Immature natural killer cell (primary cell): ENCODE results near the gene KLK3. TPM values are rescaled to one million over a fixed set of nuclear protein-coding genes. Genes with fewer than 3 reads are reported as not detected.

ENCODE experiments used
- DNase-seq, 3 donors: peaks; one replicate each; pipeline ENCODE4 v3.0.0; 2022; ENCODE audit warnings: mixed read lengths in 1 of 3
- H3K27ac Mint-ChIP-seq, 6 donors: one replicate each; pipeline ENCODE4 v1.8.0; 2020; ENCODE audit warnings: mixed read lengths in 6 of 6, mild to moderate bottlenecking in 5 of 6, inconsistent platforms in 4 of 6, moderate library complexity in 3 of 6
- H3K27me3 Mint-ChIP-seq, 3 donors: one replicate each; pipeline ENCODE4 v1.8.0; 2020 to 2021; ENCODE audit warnings: low read depth in 3 of 3, mild to moderate bottlenecking in 3 of 3, mixed read lengths in 3 of 3, moderate library complexity in 3 of 3, inconsistent platforms in 1 of 3
- H3K36me3 Mint-ChIP-seq, 3 donors: one replicate each; pipeline ENCODE4 v1.8.0; 2020; ENCODE audit warnings: mixed read lengths in 3 of 3, inconsistent platforms in 2 of 3, mild to moderate bottlenecking in 2 of 3
- H3K4me1 Mint-ChIP-seq, 2 donors: one replicate each; pipeline ENCODE4 v1.8.0; 2020; ENCODE audit warnings: inconsistent platforms in 2 of 2, mild to moderate bottlenecking in 2 of 2, mixed read lengths in 2 of 2, moderate library complexity in 1 of 2
- H3K4me3 Mint-ChIP-seq, 5 donors: one replicate each; pipeline ENCODE4 v1.8.0; 2020; ENCODE audit warnings: mild to moderate bottlenecking in 5 of 5, mixed read lengths in 5 of 5, inconsistent platforms in 3 of 5, moderate library complexity in 3 of 5
- H3K9me3 Mint-ChIP-seq, 6 donors: one replicate each; pipeline ENCODE4 v1.8.0; 2020; ENCODE audit warnings: mild to moderate bottlenecking in 6 of 6, mixed read lengths in 6 of 6, inconsistent platforms in 4 of 6, moderate library complexity in 3 of 6
- polyA plus RNA-seq, 3 donors: library from polyadenylated mRNA; unstranded; fragments of 300-500 nt; fragmentation: Illumina TruSeq; gene quantifications; one replicate each; pipeline ENCODE4 v1.2.3, GENCODE V29; 2021

KLK3 gene
- polyA plus RNA-seq, 3 donors from 2014 or later: not detected

- Mint-ChIP-seq H3K27me3 (peaks cover 8 to 13% (median 10%) of the 10 kb centered on the region in 3 donors), H3K36me3 (peaks cover 0 to 4% (median 0%) of the 10 kb centered on the region in 3 donors)
Measured at GRCh38 chr19:50858886-50859285, 4.2 kb downstream of the KLK3 start.

GRCh38 chr19:50859849-50860248 lies 5.1 kb downstream of the KLK3 start:
- Mint-ChIP-seq H3K4me3 (no peak overlapping the region), H3K27me3 (peaks cover 4 to 13% (median 10%) of the 10 kb centered on the region in 3 donors)

More at GRCh38 chr19:50858886-50859285, 4.2 kb downstream of the KLK3 start:
- Mint-ChIP-seq H3K4me3 (no peak overlapping the region), H3K4me1 (no peaks in the 10 kb centered on the region), H3K27ac (no peak overlapping the region), H3K9me3 (no peaks in the 10 kb centered on the region)
- no peak for DNase-seq

GRCh38 chr19:50861010-50861409 lies 6.3 kb downstream of the KLK3 start:
- Mint-ChIP-seq H3K36me3 (peaks cover 0 to 4% (median 0%) of the 10 kb centered on the region in 3 donors), H3K4me1 (no peaks in the 10 kb centered on the region), H3K4me3 (no peak overlapping the region), H3K27me3 (peaks cover 4 to 15% (median 6%) of the 10 kb centered on the region in 3 donors), H3K9me3 (no peaks in the 10 kb centered on the region), H3K27ac (no peak overlapping the region)
- DNase-seq: no peak

More at GRCh38 chr19:50859849-50860248, 5.1 kb downstream of the KLK3 start:
- Mint-ChIP-seq H3K9me3 (no peaks in the 10 kb centered on the region), H3K27ac (no peak overlapping the region), H3K36me3 (peaks cover 0 to 4% (median 0%) of the 10 kb centered on the region in 3 donors), H3K4me1 (no peaks in the 10 kb centered on the region)
- DNase-seq: no peak

- H3K27ac Mint-ChIP-seq: no peak overlapping the region
- no peak overlapping the region for H3K4me3 Mint-ChIP-seq
- no peak for DNase-seq
- no peaks in the 10 kb centered on the region for H3K9me3 Mint-ChIP-seq
- no peaks in the 10 kb centered on the region for H3K4me1 Mint-ChIP-seq
- H3K36me3 Mint-ChIP-seq: peaks cover 0 to 4% (median 0%) of the 10 kb centered on the region in 3 donors
- peaks cover 4 to 15% (median 6%) of the 10 kb centered on the region in 3 donors for H3K27me3 Mint-ChIP-seq
Measured at GRCh38 chr19:50861496-50862286, 7.0 kb downstream of the KLK3 start.

GRCh38 chr19:50869479-50869878 lies 14.8 kb downstream of the KLK3 start:
- H3K27me3 Mint-ChIP-seq: peaks cover 2 to 11% (median 8%) of the 10 kb centered on the region in 3 donors
- H3K36me3 Mint-ChIP-seq: no peaks in the 10 kb centered on the region
- H3K9me3 Mint-ChIP-seq: peaks cover 0 to 3% (median 0%) of the 10 kb centered on the region in 6 donors
- H3K4me3 Mint-ChIP-seq: no peak overlapping the region
- H3K27ac Mint-ChIP-seq: no peak overlapping the region
- H3K4me1 Mint-ChIP-seq: no peaks in the 10 kb centered on the region
- no peak for DNase-seq

GRCh38 chr19:50870417-50871089 lies 15.8 kb downstream of the KLK3 start:
- no peak overlapping the region for H3K27ac Mint-ChIP-seq
- peaks cover 0 to 3% (median 0%) of the 10 kb centered on the region in 6 donors for H3K9me3 Mint-ChIP-seq
- no peaks in the 10 kb centered on the region for H3K4me1 Mint-ChIP-seq
- H3K36me3 Mint-ChIP-seq: no peaks in the 10 kb centered on the region
- H3K27me3 Mint-ChIP-seq: peaks cover 2 to 9% (median 7%) of the 10 kb centered on the region in 3 donors
- no peak for DNase-seq
- H3K4me3 Mint-ChIP-seq: no peak overlapping the region

- Mint-ChIP-seq H3K27me3 (peaks cover 2 to 8% (median 6%) of the 10 kb centered on the region in 3 donors), H3K4me3 (no peak within 1 kb of the TSS), H3K27ac (no peak within 1 kb of the TSS), H3K9me3 (peaks cover 0 to 3% (median 0%) of the 10 kb centered on the region in 6 donors), H3K36me3 (no peaks in the 10 kb centered on the region), H3K4me1 (no peaks in the 10 kb centered on the region)
- DNase-seq: no peak
Measured at GRCh38 chr19:50873056-50873455, 18.3 kb downstream of the KLK3 start, which contains the start of gene KLK2. KLK2 (plus strand) TSS chr19:50873439; CDS start chr19:50873474, 35 bp downstream.

GRCh38 chr19:50874211-50874610 lies 19.5 kb downstream of the KLK3 start:
- Mint-ChIP-seq H3K27ac (no peak overlapping the region), H3K36me3 (no peaks in the 10 kb centered on the region), H3K4me3 (no peak overlapping the region), H3K4me1 (no peaks in the 10 kb centered on the region), H3K27me3 (peaks cover 3 to 5% (median 4%) of the 10 kb centered on the region in 3 donors), H3K9me3 (peaks cover 0 to 3% (median 0%) of the 10 kb centered on the region in 6 donors)
- DNase-seq: no peak

- H3K9me3 Mint-ChIP-seq: peaks cover 0 to 1% (median 0%) of the 10 kb centered on the region in 6 donors
- no peak for DNase-seq
- H3K4me3 Mint-ChIP-seq: no peak overlapping the region
- no peaks in the 10 kb centered on the region for H3K4me1 Mint-ChIP-seq
- no peak overlapping the region for H3K27ac Mint-ChIP-seq
- peaks cover 5 to 6% (median 5%) of the 10 kb centered on the region in 3 donors for H3K27me3 Mint-ChIP-seq
- H3K36me3 Mint-ChIP-seq: no peaks in the 10 kb centered on the region
Measured at GRCh38 chr19:50875795-50876422, 21.2 kb downstream of the KLK3 start.

- Mint-ChIP-seq H3K27me3 (peaks cover 4 to 6% (median 5%) of the 10 kb centered on the region in 3 donors), H3K4me1 (no peaks in the 10 kb centered on the region), H3K4me3 (no peak overlapping the region), H3K36me3 (no peaks in the 10 kb centered on the region), H3K9me3 (no peaks in the 10 kb centered on the region), H3K27ac (no peak overlapping the region)
- no peak for DNase-seq
Measured at GRCh38 chr19:50876456-50876855, 21.7 kb downstream of the KLK3 start.

- H3K27ac Mint-ChIP-seq: no peak overlapping the region
- H3K9me3 Mint-ChIP-seq: no peaks in the 10 kb centered on the region
- no peak for DNase-seq
- no peaks in the 10 kb centered on the region for H3K4me1 Mint-ChIP-seq
- H3K36me3 Mint-ChIP-seq: no peaks in the 10 kb centered on the region
- peaks cover 5 to 6% (median 5%) of the 10 kb centered on the region in 3 donors for H3K27me3 Mint-ChIP-seq
- H3K4me3 Mint-ChIP-seq: no peak overlapping the region
Measured at GRCh38 chr19:50877338-50877737, 22.6 kb downstream of the KLK3 start.

GRCh38 chr19:50878851-50879250 lies 24.1 kb downstream of the KLK3 start:
- no peak overlapping the region for H3K27ac Mint-ChIP-seq
- peaks cover 3 to 8% (median 4%) of the 10 kb centered on the region in 3 donors for H3K27me3 Mint-ChIP-seq
- H3K4me3 Mint-ChIP-seq: no peak overlapping the region
- no peaks in the 10 kb centered on the region for H3K36me3 Mint-ChIP-seq
- H3K4me1 Mint-ChIP-seq: no peaks in the 10 kb centered on the region
- no peak for DNase-seq
- no peaks in the 10 kb centered on the region for H3K9me3 Mint-ChIP-seq

GRCh38 chr19:50880241-50880640 lies 25.5 kb downstream of the KLK3 start:
- Mint-ChIP-seq H3K27me3 (peaks cover 3 to 10% (median 4%) of the 10 kb centered on the region in 3 donors), H3K4me3 (no peak overlapping the region), H3K27ac (no peak overlapping the region), H3K36me3 (no peaks in the 10 kb centered on the region), H3K9me3 (no peaks in the 10 kb centered on the region), H3K4me1 (no peaks in the 10 kb centered on the region)
- no peak for DNase-seq

- Mint-ChIP-seq H3K27me3 (peaks cover 3 to 12% (median 4%) of the 10 kb centered on the region in 3 donors), H3K27ac (no peak overlapping the region), H3K4me1 (no peaks in the 10 kb centered on the region), H3K4me3 (no peak overlapping the region), H3K36me3 (no peaks in the 10 kb centered on the region), H3K9me3 (no peaks in the 10 kb centered on the region)
- DNase-seq: no peak
Measured at GRCh38 chr19:50882188-50882587, 27.5 kb downstream of the KLK3 start.
